Esophagus muscularis mucosa (tissue), 4 donors: ENCODE data around the gene EMSY.

Source experiments
- CTCF ChIP-seq, 3 experiments: fragments of 200-600 bp in 2 of 3; fragments of 450-650 bp in 1 of 3; sonication (generic) in 2 of 3; IDR thresholded peaks; one replicate each; pipeline ENCODE4 v1.5.1; 2017 to 2019; ENCODE audit warnings: antibody characterized with exemption in 3 of 3, mild to moderate bottlenecking in 2 of 3, moderate library complexity in 1 of 3
- EP300 ChIP-seq: sonication (generic); formaldehyde crosslinking; IDR thresholded peaks from one replicate; pipeline ENCODE4 v1.6.1; 2017; ENCODE audit warnings: antibody characterized with exemption
- POLR2A ChIP-seq: fragments of 450-650 bp; IDR thresholded peaks from one replicate; pipeline ENCODE4 v1.6.1; 2017; ENCODE audit warnings: antibody characterized with exemption, moderate library complexity, mild to moderate bottlenecking, low read depth
- POLR2AphosphoS5 ChIP-seq, 2 donors: sonication (generic); formaldehyde crosslinking; IDR thresholded peaks; one replicate each; pipeline ENCODE4 v1.6.1; 2017; ENCODE audit warnings: antibody characterized with exemption in 2 of 2

DNA sequence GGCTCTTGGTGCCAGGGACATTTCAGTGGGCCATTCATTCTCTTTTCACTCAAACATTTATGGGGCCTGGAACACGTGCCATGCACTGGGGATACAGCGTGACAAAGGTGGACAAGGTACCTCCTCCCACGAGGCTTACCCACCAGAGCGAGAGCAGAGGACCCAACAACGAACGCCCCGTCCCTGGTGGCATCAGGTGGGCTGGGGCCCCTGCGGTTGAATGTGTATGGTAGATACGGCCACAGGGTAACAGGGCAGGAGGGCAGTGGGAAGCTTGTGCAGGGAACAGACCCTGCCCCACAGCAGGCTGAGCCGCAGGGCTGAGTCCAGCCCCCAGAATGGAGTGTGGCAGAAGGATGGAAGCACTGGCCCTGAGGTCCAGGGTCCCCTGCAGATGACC, 144.7 kb downstream of the EMSY start:
- TF ChIP-seq CTCF (IDR thresholded peaks at IDR 0.05) (no peak), POLR2A (no peak), POLR2AphosphoS5 (IDR thresholded peaks at IDR 0.05) (no peak), EP300 (no peak)
